Stimulated activated CD8-positive, alpha-beta memory T cell treated with anti-CD3 and anti-CD28 coated beads, Interleukin-15, amount 100 ng/mL, for 4 hours (primary cell): Measurements from ENCODE around the gene HMX1.

Experiments
- DNase-seq, 2 donors: peaks; one replicate each; pipeline ENCODE4 v3.0.0-alpha.2; 2020; ENCODE audit warnings: low read depth in 2 of 2

Gene HMX1

DNA sequence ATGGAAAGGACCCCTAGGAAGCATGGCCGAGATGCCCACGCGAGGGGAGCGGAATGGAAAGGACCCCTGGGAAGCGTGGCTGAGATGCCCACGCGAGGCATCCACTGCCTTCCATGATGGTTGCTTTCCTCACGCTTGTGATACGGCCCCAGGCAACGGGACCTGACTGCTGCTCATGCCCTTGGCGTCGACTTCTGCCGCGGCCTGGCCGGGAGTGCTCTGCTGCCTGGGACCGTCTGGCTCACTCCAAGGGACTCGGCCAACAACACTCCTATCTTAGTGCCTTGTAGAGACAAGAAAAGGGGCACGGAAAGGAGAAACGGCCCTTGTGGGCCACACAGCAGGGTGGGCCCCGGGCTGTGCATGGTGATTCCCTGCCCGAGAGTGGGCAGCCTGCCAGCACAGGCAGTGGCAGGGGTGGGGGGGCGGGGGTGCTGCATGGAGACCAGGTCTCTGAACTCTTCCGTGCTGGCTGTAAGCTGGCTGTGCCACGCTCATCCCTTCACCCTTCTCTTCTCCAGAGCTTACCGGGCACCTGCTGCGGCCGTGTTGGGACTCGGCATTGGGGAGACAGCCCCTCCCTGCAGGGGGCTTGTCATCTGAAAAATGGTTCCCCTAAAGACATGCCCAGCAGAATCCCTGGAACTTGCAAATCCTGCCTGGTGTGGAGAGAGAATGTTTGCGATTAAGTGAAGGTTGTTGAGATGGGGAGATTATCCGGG lies 38.6 kb upstream of the HMX1 start:
- DNase-seq, result no peak

DNA sequence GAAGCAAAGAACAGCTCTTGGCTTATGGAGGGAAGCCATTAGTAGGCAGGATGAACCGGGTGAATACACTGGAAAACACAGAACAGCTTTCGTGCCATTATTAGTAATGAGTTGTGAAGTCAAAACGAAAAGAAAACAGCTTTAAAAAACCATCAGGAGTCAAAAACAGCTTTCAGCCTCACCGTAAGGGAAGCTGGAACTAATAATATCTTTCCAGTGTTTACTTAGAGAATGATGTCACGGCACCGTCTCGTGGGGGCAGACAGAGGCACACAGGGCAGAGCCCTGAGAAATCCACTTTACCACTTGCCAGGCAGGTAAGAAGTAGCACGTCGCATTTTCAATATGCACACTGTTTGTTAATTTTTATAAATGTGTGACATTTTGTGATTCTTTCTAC lies 37.9 kb upstream of the HMX1 start:
- no peak for DNase-seq

DNA sequence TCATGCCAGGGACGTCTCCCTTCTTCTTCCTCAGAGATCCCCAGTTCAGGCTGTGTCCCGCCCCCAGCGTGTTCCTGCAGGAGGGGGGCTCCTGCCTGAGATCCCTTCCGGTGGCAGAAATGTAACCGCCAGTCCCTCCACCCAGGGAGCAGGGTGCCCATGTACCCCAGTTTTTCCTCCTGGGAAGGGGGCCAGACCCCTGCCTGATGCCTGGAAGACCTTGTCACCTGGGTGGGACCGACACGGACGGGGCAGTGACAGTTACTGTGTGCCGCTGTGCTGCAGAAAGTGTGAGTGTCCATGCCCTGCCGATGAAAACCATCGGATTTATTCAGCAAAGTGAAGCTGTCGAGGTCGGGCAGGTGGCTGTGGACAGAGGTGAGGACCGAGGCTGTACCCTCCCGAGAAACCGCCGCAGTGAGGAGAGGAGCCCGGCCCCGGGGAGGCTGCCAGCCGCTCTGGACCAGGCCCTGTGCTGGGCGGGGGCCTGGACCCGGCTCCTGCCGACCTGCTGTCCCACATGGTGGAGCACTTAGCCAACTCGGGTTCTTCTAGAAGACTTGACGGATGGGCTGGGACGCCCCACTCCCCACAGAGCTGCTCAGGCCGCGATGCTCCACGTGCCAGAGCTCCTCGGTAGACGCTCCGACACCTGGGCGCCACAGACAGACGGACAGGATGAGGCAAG lies 36.7 kb upstream of the HMX1 start:
- DNase-seq, result no peak

DNA sequence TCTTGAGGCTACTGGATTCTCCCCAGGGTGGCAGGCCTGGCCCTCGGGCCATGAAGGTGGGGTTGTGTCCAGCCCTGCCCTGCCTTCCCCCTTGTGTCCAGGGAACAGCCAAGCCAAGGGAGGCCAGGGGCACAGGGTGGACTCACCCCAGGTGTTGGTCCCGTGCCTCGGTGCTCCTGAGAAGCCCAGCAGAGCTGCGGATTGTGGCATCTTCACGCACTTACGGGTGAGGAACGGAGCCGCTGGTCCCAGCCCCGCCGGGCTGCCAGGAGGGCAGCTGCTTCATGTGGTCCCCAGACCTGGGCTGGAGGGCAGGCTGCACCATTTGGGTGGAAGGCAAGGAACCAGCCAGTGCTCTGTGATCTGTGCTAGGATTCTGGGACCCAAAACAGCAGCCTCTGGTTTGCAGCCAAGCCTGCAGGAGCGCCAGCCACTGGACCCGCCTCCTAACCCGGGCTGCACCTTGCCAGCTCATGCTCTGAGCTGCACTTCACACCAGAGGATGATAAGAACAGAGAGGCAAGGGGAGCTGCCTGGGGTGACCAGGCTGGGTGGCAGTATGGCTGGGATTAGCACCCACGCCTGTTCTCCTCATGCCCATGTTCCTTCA lies 36.1 kb upstream of the HMX1 start:
- DNase-seq, result no peak

DNA sequence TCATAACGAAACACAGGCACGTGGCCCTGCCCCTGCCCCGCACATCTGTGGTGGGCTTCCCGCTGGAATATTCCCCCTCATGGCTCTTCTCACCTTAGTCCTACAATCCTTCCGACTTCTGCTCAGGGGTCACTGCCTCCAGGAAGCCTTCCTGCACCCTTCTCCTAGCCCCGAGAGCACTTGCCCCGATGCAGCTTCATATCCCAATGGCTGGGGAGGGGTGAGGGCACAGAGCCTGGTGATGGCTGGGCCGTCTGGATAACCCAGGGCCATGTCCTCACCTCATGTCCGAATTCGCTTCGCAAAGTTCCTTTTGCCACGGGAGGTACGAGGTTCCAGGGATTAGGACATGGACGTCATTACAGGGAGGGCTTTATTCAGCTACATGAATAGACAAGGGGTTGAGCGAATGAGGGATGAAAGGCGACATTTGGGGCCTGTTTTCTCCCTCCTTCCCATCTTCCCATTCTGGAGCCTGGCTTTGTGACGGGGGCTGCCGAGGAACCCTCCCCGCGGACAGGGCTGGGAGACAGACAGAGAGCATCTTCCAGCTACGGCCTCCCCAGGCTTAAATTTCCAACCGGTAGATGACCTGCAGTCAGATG lies 35.5 kb upstream of the HMX1 start:
- DNase-seq, result no peak

DNA sequence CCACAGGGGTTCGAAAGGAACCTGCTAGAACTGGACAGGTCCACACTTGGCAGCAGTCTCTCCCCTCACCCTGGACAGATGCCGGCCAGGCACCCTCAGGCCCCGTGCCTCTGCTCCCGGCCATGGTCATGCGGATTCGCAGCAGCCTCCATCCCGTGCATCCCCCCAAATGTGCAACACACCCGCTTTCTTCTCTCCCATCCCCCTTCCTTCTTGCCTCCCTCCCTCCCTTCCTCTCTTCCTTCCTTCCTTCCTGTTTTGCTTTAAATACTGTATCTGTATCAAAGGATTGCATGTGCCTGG lies 35.0 kb upstream of the HMX1 start:
- no peak for DNase-seq

DNA sequence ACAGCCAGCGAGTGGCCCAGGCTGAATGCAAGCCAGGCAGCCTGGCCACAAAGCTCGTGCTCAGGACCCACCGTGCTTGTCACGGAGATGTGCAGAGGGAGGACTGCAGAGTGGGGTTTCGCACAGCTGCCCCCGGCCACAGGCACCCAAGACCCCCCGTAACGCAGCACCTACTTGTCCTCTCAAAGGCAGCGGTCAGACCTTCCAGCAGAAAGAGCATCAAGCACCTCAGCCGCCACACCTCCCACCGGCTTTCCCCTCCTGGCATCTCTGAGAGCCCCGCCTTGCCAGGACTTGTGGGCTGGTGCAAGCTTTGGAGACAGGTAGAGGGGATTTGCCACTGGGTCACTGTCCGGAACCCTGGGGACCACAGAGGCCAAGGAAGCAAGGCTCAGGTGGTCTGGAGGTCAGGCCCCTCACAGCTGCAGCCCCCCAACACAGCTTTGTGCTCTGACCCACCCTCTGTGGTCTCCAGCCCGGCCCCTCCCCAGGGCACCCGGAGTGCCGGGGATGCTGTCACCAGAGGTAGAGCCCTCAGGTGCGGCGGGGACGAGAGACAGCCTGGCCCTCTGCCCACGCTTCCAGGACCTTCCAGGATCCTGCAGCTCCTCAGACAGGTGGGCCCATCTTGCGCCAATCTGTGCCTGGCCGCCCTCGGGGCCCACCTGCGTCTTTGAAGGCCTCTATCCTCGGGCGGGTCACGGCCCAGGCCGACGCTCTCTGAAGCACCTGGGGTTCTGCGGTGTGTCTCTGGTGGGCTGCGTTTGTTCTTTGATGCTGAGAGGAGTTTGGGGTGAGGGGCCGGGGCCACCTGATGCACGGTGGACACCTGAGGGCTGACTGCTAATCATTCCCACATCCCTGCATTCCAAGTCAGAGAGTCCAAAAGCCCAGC lies 34.4 kb upstream of the HMX1 start:
- no peak for DNase-seq

DNA sequence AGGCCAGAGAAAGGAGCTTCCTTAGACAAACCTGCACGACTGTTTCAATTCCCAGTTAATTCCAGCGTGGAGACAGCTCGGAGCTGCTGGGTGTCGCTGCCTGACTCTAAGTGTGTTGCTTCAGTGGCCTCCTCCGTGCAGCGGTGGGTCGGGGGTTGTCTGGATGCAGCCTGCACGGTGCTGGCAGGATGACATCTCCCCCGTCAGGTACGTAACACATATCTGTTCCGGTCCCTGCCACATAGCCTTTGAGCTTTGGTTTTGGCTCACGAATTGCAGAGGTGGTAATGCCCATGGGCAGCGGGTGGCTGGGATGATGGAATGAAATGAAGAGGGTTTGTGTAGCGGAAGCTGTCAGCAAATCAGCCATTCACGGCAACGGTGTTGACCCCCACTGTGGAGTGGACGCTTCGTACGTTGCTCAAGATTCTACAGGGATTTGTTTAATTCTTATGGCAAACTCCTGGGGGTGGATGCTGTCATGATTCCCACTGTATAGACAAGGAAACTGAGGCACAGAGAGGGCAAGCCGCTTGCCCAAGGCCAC lies 33.7 kb upstream of the HMX1 start:
- DNase-seq, result no peak

DNA sequence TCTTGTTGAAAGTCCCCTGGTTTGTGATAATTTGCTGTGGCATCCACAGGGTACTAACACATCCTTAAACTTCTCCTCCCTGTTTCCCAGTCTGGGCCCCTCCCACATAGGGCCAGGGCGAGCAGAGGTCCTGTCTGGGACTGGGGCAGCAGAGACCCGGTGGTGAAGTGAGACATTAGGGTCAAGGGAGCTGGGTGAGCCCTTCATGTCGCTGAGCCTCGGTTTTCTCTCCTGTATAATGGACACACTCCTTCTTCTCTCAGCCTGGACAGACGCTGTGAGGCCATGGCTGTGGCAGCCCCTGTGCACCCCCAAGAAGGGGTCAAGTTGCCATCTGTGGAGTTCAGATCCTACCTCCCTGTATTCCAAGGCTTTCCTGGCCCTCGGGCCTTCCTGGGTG lies 33.0 kb upstream of the HMX1 start:
- no peak for DNase-seq

DNA sequence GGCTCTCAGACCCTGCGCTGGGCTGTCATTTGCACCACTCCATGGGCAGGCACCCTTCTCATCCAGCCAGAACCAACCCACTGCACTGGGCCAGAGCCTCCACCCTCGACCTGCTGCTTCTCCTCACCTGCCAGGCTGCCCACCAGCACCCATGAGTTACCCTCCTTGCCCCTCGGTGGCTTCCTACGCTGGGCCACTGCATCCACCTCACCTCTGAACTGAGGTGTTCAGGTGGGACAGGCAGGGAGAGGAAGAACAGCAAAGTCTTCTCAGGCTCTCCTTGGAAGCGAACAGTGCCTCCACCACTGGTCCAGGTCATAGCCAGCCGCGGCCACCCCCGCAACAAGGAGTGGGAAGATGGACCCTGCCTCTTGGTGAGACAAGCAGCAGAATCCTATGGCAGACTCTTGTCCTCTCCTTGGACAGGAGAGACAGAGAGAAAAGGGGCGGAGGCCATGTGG lies 32.4 kb upstream of the HMX1 start:
- no peak for DNase-seq

DNA sequence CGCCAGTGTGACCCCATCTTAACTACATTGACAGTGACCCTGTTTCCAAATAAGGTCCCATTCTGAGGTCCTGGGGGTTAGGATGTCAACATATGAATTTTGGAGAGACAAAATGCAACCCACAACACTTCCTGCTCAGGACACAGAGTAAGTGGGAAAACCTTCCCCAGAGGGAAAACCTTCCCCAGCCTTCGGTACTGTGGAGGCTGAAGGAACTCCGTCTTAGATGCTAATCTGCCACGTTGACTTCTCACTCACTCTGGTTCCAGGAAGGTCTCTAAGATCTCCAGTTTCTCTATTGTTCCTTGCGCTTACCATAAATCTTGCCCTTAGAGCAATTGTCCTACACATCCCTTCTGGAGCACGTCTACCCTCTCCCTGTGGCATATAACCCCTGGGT lies 29.7 kb upstream of the HMX1 start:
- DNase-seq, result no peak

DNA sequence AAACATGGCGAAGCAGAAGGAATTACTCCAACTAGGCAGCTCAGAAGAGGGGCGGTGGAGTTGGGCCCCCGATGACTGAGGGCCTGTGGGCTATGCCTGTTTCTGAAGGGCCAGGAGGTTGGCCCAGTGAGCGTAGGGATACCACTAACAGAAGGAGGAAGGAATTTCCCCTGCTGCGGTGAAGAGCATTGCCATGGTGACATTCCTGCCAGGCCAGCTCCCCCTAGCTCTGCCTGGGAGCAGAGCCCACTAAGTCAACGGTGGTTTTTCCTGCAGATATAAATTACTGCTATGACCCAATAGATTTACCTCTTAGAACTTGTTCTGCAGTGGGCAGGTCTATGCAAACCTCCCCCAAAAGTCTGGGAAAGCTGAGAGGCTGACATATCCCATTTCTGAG lies 28.9 kb upstream of the HMX1 start:
- no peak for DNase-seq

DNA sequence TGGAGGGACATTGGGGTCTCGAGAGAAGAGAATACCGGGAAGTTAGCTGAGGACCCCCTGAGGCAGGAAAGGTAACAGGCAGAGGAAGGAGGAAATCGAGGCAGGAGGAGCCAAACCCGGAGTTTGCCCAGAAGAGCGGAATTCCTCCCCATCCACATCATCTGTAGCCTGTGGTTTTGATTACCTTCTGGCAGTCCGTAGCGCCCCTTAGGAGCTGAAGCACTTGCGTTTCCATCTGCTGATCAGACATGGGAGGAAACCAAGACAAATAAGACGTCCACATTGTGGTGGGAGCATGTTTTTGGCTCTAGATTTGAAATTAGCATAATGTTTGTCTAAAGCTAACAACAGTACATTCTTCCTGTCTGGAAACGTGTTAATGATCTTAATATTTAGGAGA lies 26.8 kb upstream of the HMX1 start:
- DNase-seq, result no peak

DNA sequence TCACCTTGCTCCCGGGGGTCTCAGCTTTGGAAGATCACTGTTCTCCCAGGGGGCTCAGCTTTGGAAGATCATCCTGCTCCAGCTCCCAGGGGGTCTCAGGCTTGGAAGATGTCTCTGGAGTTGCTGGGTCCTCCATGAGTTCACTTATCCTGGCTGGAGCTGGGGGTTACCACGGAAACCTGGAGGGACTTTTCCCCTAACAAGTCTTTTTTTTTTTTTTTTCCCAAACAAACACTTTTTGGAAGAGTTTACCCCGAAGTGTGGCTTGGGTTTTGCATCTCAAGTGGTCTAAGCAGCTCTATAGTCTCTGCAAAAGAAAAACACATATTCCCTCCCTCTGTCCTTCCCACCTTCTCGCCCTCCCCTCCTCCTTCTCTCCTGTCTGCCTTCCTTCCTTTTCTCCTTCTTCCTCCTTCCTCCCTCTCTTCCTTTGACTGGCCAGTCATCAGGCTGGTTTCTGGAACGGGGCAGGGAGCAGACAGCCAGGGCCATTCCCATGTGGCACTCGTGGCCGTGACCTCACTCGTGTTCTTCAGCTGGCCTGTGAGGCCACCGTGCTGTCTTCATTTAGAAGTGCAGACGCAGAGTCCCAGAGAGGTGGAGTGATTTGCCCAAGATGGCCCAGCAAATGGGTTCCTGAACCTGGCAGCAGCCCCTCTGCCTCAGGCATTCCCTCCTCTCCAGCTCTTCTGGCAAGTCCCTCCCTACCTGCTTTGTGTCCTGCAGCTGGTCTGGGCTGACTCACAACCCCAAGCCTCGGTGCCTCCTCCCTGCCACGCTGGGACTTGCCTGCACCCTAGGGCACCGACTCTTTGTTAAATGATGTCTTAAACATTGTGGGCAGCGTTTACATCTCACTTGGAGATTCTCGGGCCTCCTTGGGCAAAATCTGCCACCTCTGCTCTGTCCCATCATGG lies 25.9 kb upstream of the HMX1 start:
- no peak for DNase-seq

DNA sequence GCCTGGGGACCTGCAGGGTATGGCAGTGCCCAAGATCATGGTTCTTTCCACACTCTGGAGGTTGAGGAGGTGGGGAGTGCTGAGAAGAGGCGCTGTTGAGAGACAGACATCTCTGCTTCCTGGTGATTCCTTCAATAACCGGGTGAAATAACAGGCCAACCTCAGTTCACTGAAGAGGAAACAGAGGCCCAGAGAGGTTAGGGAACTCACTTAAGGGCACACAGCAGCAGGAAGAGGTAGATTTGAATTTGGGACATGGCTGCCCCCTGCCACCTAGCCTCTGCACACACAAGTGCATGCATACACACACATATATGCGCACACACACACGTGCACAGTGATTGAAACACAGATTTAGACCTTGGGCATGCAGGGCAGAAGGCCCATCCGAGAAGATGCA lies 24.9 kb upstream of the HMX1 start:
- no peak for DNase-seq

DNA sequence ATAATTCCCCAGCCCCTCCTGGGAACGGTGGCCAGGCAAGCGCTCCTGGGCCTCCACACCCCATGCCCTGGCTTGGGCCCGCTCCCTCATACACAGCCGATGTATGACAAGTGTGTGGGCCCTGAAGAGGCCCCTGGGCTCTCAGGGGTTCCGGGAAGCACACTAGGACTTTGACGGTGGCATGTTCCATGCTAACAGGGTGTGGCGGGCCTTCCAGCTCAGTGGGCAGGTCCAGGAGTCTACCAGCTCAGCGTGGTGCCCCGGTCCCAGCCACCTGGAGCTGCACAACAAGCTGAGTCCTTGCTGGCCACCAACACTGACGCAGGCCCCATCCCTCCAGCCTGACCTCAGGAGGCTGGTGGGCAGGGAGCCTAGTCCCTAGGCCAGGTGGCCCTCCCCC lies 24.4 kb upstream of the HMX1 start:
- no peak for DNase-seq

DNA sequence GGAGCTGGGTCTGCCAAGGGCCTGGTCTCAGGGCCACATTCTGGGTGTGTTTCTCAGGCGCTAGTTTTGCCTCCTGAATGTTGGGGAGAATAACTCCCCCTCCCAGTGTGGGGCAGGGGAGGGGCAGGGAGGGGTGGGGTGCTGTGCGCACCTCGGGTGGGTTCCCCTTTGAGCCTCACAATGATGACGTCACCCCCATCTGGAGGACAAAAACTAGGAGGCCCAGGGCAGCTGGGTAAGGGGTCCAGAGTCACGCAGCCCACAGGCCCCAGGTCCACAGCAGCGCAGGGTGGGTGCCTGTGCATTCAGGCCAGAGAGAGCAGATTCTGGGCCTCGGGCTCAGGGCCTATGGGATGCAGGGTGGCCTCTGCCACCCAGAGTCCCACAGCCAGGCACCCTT lies 23.7 kb upstream of the HMX1 start:
- no peak for DNase-seq

DNA sequence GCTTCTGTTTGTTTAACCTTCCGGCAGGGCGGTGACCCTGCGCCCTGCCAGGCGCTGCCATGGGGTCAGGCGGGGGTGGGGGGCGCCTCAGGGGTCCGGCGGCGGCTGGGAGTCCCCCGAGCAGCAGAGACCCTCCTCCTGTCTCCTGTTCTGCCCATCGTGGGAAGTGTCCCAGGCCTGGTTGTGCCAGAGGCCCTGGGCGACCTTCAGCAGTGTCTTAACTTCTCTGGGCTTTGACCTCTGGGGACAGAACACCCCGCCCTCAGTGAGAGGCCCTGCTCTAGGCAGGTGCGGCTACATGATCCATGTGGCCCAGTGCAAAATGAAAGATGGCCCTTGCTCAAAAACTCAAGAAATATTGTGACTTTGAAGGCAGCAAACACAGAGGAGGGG lies 22.8 kb upstream of the HMX1 start:
- no peak for DNase-seq

DNA sequence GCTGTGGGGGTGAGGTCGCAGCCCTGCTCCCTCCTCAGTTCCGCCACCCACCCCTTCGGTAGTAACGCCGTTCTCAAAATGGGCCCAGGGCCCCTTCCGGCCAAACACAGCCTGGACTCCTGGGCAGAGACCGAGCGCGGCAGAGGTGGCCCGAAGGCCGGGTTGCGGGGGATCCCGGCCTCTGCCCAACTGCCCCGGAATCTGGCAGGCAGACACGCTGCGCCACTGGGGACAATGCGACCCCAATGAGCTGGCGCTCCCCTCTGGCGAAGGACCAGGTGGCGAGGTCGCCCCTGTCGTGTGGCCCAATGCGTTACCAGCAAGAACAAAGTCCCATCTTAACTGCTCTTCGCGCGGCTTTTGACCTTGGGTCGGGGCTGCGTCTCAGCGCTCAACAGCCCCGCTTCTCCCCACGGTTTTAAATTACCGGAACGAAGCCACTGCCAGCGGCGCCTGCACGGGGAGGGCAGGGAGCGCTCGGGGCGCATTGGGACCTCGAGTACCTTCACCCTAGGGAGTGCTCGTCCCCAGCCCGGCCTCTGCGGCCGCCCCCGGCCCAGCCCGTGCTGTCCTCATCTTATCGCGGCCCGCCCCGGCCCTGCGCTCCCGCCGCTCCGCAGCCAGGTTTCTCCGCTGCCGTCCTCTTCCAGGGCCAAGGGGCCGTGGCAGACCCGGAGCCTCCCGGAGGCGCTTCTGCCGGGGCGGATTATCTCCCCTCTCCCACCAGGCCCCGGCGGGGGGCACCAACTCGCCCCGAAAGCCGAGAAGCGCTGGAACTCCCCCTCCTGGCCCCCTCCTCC lies 22.2 kb upstream of the HMX1 start:
- no peak for DNase-seq

DNA sequence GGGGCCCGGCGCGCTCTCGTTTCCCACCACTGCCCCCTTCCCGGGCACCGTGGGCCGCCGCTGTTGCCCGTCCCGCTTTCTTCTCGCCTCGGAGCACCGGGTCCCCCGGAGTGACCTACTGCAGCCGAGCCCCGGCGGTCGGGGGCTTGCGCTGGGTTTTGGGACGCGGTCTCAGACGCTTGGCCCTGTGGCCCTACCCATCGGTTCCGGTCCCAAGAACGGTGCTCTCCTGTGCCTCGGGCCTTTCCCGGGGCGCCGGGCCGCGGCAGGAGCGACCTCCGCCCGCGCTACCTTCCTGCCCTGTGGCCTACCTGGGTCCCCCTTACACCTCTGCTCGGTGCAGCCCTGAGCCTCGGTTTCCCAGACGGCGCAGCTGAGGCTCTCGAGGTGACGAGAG lies 21.6 kb upstream of the HMX1 start:
- DNase-seq, result no peak
